Right lobe of liver (tissue), 6 donors: ENCODE data around the gene ASPHD1. TPM values are rescaled to one million over a fixed set of nuclear protein-coding genes. Genes with fewer than 3 reads are reported as not detected.

Experiments used
- ATAC-seq, 4 donors: fragments of 200-7000 bp; cut with Tn5 transposase; one replicate each; pipeline ENCODE4 v1.9.1; 2020; ENCODE audit warnings: mild to moderate bottlenecking in 4 of 4, moderate library complexity in 4 of 4
- DNase-seq, 3 donors: peaks; one replicate each; pipeline ENCODE4 v3.0.0-alpha.2; 2020
- H3K27ac ChIP-seq, 3 donors: fragments of 200-600 bp; one replicate each; pipeline ENCODE4 v1.8.0; 2022
- H3K27me3 ChIP-seq, 2 donors: fragments of 200-600 bp; one replicate each; pipeline ENCODE4 v1.8.0; 2022
- H3K36me3 ChIP-seq, 4 donors: fragments of 200-600 bp; sonication (generic) in 1 of 4; one replicate each; pipeline versions ENCODE4 v1.5.1 to v1.8.0; 2017 to 2022; ENCODE audit warnings: control low read depth in 1 of 4
- H3K4me1 ChIP-seq, 4 donors: fragments of 200-600 bp; sonication (generic) in 1 of 4; one replicate each; pipeline versions ENCODE4 v1.5.1 to v1.8.0; 2017 to 2022; ENCODE audit warnings: control low read depth in 1 of 4
- H3K4me3 ChIP-seq, 3 donors: fragments of 200-600 bp; one replicate each; pipeline ENCODE4 v1.8.0; 2022
- H3K9me3 ChIP-seq, 4 donors: fragments of 200-600 bp; sonication (generic) in 1 of 4; one replicate each; pipeline versions ENCODE4 v1.5.1 to v1.8.0; 2017 to 2022; ENCODE audit warnings: control low read depth in 1 of 4
- CTCF ChIP-seq, 4 donors: fragments of 200-600 bp in 3 of 4; fragments of 450-650 bp in 1 of 4; IDR thresholded peaks; one replicate each; pipeline versions ENCODE4 v1.5.1 to v1.8.0; 2016 to 2022; ENCODE audit warnings: antibody characterized with exemption in 4 of 4, mild to moderate bottlenecking in 2 of 4
- POLR2A ChIP-seq: fragments of 450-650 bp; IDR thresholded peaks from one replicate; pipeline ENCODE4 v1.6.1; 2017; ENCODE audit warnings: antibody characterized with exemption, mild to moderate bottlenecking
- WGBS: methylation state at CpG from one replicate; pipeline ENCODE4 v1.1.6; 2018; ENCODE audit warnings: low coverage, low lambda C conversion rate; ENCODE audit not compliant: insufficient coverage; ENCODE audit errors: missing lambda C conversion rate; 5-methylcytosine and 5-hydroxymethylcytosine counted together
- intact Hi-C, 2 donors: fragments of 100-400 bp; cut with DNase I; formaldehyde crosslinking; loops; one replicate each; pipeline versions ENCODE4 v1.11.2 to v1.14.1; 2022
- total RNA-seq, 6 experiments: library from RNA; depleted of rRNA in 2 of 6; stranded (reverse); fragments of >200 nt in 2 of 6; fragmentation: NEBNext Ultra II Directional in 3 of 6; extraction: Animal tissue kit (Norgen Biotek cat#: 25700) in 3 of 6; gene quantifications; one replicate each; pipeline versions ENCODE4 v1.1.0 to v1.2.4, GENCODE V29; 2016 to 2023
- donor health status: DM: no; HTN: yes; CAD: no.
- donor health status: DM: no; HTN: no; CAD: no.
- donor health status: DM: no; HTN: no; CAD: no.
- donor health status: DM: no; HTN: yes; CAD: no.
- donor health status: DM: no; HTN: yes; CAD: no.

Gene ASPHD1
- total RNA-seq, 6 experiments from 2014 or later = 0.38 to 0.50 TPM; not detected in 4

GRCh38 chr16:29940656-29941055 is 40.4 kb downstream of the ASPHD1 start:
- no peak overlapping the region for H3K27ac ChIP-seq
- TF ChIP-seq POLR2A (no peak), CTCF (IDR thresholded peaks at IDR 0.05) (no peak)
- H3K36me3 ChIP-seq = no peaks in the 10 kb centered on the region
- no peak for ATAC-seq
- H3K27me3 ChIP-seq = no peaks in the 10 kb centered on the region
- no peaks in the 10 kb centered on the region for H3K4me1 ChIP-seq
- 67% methylated on average over 1 of the region's 4 CpGs for WGBS
- intact Hi-C loops = no loop called here
- DNase-seq = no peak
- H3K4me3 ChIP-seq = no peak overlapping the region
- no peaks in the 10 kb centered on the region for H3K9me3 ChIP-seq

GRCh38 chr16:29943846-29944799 is 43.8 kb downstream of the ASPHD1 start:
- DNase-seq (no peak), ATAC-seq (peak in 2 of 4 donors; percentile 35 to 78)
- Histone ChIP-seq H3K4me3 (no peak overlapping the region), H3K27ac (no peak overlapping the region), H3K9me3 (no peaks in the 10 kb centered on the region), H3K27me3 (no peaks in the 10 kb centered on the region), H3K36me3 (no peaks in the 10 kb centered on the region), H3K4me1 (no peaks in the 10 kb centered on the region)
- TF ChIP-seq CTCF (IDR thresholded peaks at IDR 0.05) (no peak), POLR2A (no peak)
- intact Hi-C loops = no loop called here
- 74% methylated on average over 11 of the region's 11 CpGs for WGBS

- ATAC-seq (no peak), DNase-seq (no peak)
- H3K9me3 ChIP-seq = no peaks in the 10 kb centered on the region
- no peaks in the 10 kb centered on the region for H3K27me3 ChIP-seq
- H3K4me1 ChIP-seq = no peaks in the 10 kb centered on the region
- intact Hi-C loops = no loop called here
- TF ChIP-seq POLR2A (no peak), CTCF (IDR thresholded peaks at IDR 0.05) (no peak)
- H3K36me3 ChIP-seq = no peaks in the 10 kb centered on the region
- H3K27ac ChIP-seq = no peak overlapping the region
- no peak overlapping the region for H3K4me3 ChIP-seq
- WGBS = 57% methylated on average over 2 of the region's 2 CpGs
Measured at GRCh38 chr16:29947897-29948296, 47.6 kb downstream of the ASPHD1 start.

- ATAC-seq (no peak), DNase-seq (no peak)
- TF ChIP-seq POLR2A (no peak), CTCF (IDR thresholded peaks at IDR 0.05) (no peak)
- Histone ChIP-seq H3K9me3 (no peaks in the 10 kb centered on the region), H3K27ac (no peak overlapping the region), H3K4me1 (no peaks in the 10 kb centered on the region), H3K36me3 (no peaks in the 10 kb centered on the region), H3K4me3 (no peak overlapping the region), H3K27me3 (no peaks in the 10 kb centered on the region)
- intact Hi-C loops = no loop called here
- WGBS = 80% methylated on average over 2 of the region's 4 CpGs
Measured at GRCh38 chr16:29950806-29951461, 50.6 kb downstream of the ASPHD1 start.
